Neural progenitor cell (in vitro differentiated cells): ENCODE results near the gene CDH13.

Experiments
- EZH2 ChIP-seq: fragments of 200-600 bp; sonication (generic); IDR thresholded peaks from 2 replicates; pipeline ENCODE4 v1.6.1; 2017; ENCODE audit warnings: antibody characterized with exemption, mild to moderate bottlenecking, moderate library complexity
- EZH2phosphoT487 ChIP-seq: fragments of 200-600 bp; sonication (generic); IDR thresholded peaks from 2 replicates; pipeline ENCODE4 v1.6.1; 2017; ENCODE audit warnings: antibody characterized with exemption
- TF ChIP-seq, protein P1 (sequence below): fragments of 200-600 bp; sonication (generic); IDR thresholded peaks from 2 replicates; pipeline ENCODE4 v1.5.1; 2017; ENCODE audit warnings: antibody characterized with exemption, mild to moderate bottlenecking

DNA sequence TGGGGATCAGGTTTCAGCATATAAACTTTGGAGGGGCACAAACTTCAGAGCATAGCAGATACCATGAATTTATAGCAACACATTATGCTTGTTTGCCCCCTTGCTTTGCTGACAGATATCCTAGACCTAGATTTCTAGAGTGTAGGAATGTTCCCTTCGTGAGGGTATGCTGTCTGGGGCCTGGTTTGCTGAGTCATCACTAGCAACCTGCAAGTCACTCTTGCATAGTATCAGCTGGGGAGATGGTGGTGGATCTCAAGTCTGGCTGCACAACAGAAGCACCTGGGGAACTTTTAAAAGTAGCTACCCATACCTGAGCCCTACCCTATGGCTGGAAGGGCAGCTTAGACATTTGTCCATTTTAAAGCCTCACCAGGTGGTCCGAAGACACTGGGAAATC, 1158.7 kb downstream of the CDH13 start:
- TF ChIP-seq, protein P1, sequence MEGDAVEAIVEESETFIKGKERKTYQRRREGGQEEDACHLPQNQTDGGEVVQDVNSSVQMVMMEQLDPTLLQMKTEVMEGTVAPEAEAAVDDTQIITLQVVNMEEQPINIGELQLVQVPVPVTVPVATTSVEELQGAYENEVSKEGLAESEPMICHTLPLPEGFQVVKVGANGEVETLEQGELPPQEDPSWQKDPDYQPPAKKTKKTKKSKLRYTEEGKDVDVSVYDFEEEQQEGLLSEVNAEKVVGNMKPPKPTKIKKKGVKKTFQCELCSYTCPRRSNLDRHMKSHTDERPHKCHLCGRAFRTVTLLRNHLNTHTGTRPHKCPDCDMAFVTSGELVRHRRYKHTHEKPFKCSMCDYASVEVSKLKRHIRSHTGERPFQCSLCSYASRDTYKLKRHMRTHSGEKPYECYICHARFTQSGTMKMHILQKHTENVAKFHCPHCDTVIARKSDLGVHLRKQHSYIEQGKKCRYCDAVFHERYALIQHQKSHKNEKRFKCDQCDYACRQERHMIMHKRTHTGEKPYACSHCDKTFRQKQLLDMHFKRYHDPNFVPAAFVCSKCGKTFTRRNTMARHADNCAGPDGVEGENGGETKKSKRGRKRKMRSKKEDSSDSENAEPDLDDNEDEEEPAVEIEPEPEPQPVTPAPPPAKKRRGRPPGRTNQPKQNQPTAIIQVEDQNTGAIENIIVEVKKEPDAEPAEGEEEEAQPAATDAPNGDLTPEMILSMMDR = no peak
- TF ChIP-seq EZH2 (no peak), EZH2phosphoT487 (no peak)
